GM19438 (cell line): ENCODE data around the gene DESI2.

Experiments used
- ATAC-seq: cut with Tn5 transposase; IDR thresholded peaks from one replicate; pipeline ENCODE4 v1.9.1; 2021; ENCODE audit warnings: low read depth; ENCODE audit not compliant: unreplicated experiment

Gene DESI2

GRCh38 chr1:244749230-244750016, 96.5 kb downstream of the DESI2 start:
- ATAC-seq = no peak

GRCh38 chr1:244751271-244751895, 98.5 kb downstream of the DESI2 start:
- no peak for ATAC-seq

GRCh38 chr1:244755673-244756072, 102.7 kb downstream of the DESI2 start:
- no peak for ATAC-seq

DNA sequence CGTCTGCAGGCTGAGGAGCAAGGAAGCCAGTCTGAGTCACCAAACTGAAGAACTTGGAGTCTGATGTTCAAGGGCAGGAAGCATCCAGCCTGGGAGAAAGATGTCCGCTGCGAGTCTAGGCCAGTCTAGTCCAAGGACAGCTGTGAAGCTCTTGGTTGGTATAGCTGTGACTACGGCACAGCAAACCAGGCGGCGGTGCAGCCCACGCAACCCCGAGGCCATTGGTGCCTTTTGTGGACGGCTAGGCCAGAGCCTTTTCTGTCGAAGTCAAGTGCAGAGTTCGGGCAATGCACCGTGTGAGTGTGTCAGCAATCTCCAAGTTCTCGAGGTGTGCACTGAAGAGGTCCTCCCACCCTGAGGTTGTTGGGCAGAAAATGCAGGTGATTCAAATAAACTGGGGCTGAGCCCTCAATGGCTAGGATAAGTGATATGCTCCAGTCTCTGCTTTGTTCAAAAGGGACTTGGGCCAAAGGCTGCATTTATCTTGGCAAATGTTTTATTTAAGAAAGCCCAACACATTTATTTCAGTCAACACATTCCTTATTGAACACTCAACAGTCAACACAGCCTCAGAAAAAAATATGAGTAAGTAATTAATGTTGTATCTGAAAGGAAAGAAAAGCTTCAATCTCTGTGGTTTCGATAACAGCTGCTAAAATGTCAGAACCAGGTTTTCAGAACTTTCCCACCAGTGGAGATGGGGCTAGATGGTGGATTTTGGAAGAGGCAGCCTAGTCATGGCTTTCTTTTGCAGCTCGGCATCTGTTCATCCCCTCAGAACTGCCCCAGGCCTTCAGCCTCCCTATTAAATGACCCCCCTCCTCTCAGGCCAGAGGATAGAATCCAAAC, 104.4 kb downstream of the DESI2 start:
- no peak for ATAC-seq
